ENCODE data around the gene UBE2G2.

UBE2G2 gene

GRCh38 chr21:44762221-44763049, 39.2 kb downstream of the UBE2G2 start:
- no peak for DNase-seq

- no peak for DNase-seq
Observed at GRCh38 chr21:44761747-44762208, 39.8 kb downstream of the UBE2G2 start.

GRCh38 chr21:44761011-44761729, 40.5 kb downstream of the UBE2G2 start:
- DNase-seq: peak; percentile 15

- no peak for DNase-seq
Observed at GRCh38 chr21:44760376-44760775, 41.2 kb downstream of the UBE2G2 start.

- no peak for DNase-seq
Observed at GRCh38 chr21:44759628-44760285, 41.9 kb downstream of the UBE2G2 start.

- no peak for DNase-seq
Observed at GRCh38 chr21:44758781-44759627, 42.6 kb downstream of the UBE2G2 start.

- DNase-seq: no peak
Observed at GRCh38 chr21:44758141-44758561, 43.5 kb downstream of the UBE2G2 start.

- no peak for DNase-seq
Observed at GRCh38 chr21:44757731-44758130, 43.9 kb downstream of the UBE2G2 start.

- DNase-seq: no peak
Observed at GRCh38 chr21:44756423-44757185, 45.0 kb downstream of the UBE2G2 start.

GRCh38 chr21:44755227-44755626, 46.4 kb downstream of the UBE2G2 start:
- DNase-seq: peak; percentile 17

- DNase-seq: no peak
Observed at GRCh38 chr21:44753357-44753756, 48.3 kb downstream of the UBE2G2 start.

- no peak for DNase-seq
Observed at GRCh38 chr21:44752671-44753235, 48.9 kb downstream of the UBE2G2 start.

- no peak for DNase-seq
Observed at GRCh38 chr21:44751799-44752636, 49.6 kb downstream of the UBE2G2 start.

GRCh38 chr21:44751186-44751798, 50.3 kb downstream of the UBE2G2 start:
- no peak for DNase-seq

- DNase-seq: no peak
Observed at GRCh38 chr21:44750675-44751025, 51.0 kb downstream of the UBE2G2 start.

- DNase-seq: no peak
Observed at GRCh38 chr21:44749759-44750674, 51.6 kb downstream of the UBE2G2 start.

- DNase-seq: no peak
Observed at GRCh38 chr21:44749116-44749758, 52.4 kb downstream of the UBE2G2 start.

GRCh38 chr21:44748621-44749020, 53.0 kb downstream of the UBE2G2 start:
- no peak for DNase-seq
